Measurements from ENCODE around the gene EHD4. TPM values are rescaled to one million over a fixed set of nuclear protein-coding genes. Genes with fewer than 3 reads are reported as not detected.

EHD4 gene
- polyA plus RNA-seq, 1 of the 3 experiments (the other 2 are of a cell fraction) = 17.5 TPM

GRCh38 chr15:41927536-41927935 lies 44.8 kb downstream of the EHD4 start:
- peaks cover 14 to 18% of the 10 kb centered on the region in 2 experiments for H3K4me1 ChIP-seq (ENCODE audit: control insufficient read depth in 1 of 2, insufficient read depth in 2 of 2, low read depth in 1 of 2, low read length in 1 of 2)
- POLR2A ChIA-PET = no interaction called here

More at GRCh38 chr15:41927536-41927935, 44.8 kb downstream of the EHD4 start:
- DNase-seq = no peak
- H3K9ac ChIP-seq = no peak overlapping the region
- H2AFZ ChIP-seq (ENCODE audit: low read depth) = no peak overlapping the region
- H3K4me3 ChIP-seq (ENCODE audit: low read depth in 2 of 2, low read length in 1 of 2) = no peak overlapping the region
- no peaks in the 10 kb centered on the region for H4K20me1 ChIP-seq (ENCODE audit: insufficient read depth)
- no peaks in the 10 kb centered on the region for H3K27me3 ChIP-seq (ENCODE audit: insufficient read depth)
- CTCF ChIA-PET = interaction anchor here (1.1 to 1.2 kb wide), 2 partner anchors 12 to 21 kb away, joined by 3 to 4 read pairs; no protein-coding TSS in a partner anchor
- peaks cover 0 to 7% of the 10 kb centered on the region in 2 experiments for H3K36me3 ChIP-seq (replicated peaks in 1 of 2; ENCODE audit: control insufficient read depth in 1 of 2, insufficient read depth in 2 of 2, low read length in 1 of 2)
- H3F3A ChIP-seq (replicated peaks; ENCODE audit: insufficient read depth) = peaks cover 7% of the 10 kb centered on the region
- H3K27ac ChIP-seq (ENCODE audit: low read depth in 2 of 2, low read length in 1 of 2) = no peak overlapping the region
- no peaks in the 10 kb centered on the region for H3K9me3 ChIP-seq
- no peak overlapping the region for H3K4me2 ChIP-seq
- no peak for TF ChIP-seq EZH2phosphoT487 (IDR thresholded peaks at IDR 0.05; ENCODE audit: borderline replicate concordance, low read depth)
- no peak for TF ChIP-seq GABPA (IDR thresholded peaks at IDR 0.05; ENCODE audit: low read depth)
- TF ChIP-seq FOXJ3 (CRISPR knock-in tag; IDR thresholded peaks at IDR 0.05) = no peak
- TF ChIP-seq SMC3 (IDR thresholded peaks at IDR 0.05; ENCODE audit: low read depth, low read length) = no peak
- TF ChIP-seq, protein P1, sequence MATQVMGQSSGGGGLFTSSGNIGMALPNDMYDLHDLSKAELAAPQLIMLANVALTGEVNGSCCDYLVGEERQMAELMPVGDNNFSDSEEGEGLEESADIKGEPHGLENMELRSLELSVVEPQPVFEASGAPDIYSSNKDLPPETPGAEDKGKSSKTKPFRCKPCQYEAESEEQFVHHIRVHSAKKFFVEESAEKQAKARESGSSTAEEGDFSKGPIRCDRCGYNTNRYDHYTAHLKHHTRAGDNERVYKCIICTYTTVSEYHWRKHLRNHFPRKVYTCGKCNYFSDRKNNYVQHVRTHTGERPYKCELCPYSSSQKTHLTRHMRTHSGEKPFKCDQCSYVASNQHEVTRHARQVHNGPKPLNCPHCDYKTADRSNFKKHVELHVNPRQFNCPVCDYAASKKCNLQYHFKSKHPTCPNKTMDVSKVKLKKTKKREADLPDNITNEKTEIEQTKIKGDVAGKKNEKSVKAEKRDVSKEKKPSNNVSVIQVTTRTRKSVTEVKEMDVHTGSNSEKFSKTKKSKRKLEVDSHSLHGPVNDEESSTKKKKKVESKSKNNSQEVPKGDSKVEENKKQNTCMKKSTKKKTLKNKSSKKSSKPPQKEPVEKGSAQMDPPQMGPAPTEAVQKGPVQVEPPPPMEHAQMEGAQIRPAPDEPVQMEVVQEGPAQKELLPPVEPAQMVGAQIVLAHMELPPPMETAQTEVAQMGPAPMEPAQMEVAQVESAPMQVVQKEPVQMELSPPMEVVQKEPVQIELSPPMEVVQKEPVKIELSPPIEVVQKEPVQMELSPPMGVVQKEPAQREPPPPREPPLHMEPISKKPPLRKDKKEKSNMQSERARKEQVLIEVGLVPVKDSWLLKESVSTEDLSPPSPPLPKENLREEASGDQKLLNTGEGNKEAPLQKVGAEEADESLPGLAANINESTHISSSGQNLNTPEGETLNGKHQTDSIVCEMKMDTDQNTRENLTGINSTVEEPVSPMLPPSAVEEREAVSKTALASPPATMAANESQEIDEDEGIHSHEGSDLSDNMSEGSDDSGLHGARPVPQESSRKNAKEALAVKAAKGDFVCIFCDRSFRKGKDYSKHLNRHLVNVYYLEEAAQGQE (IDR thresholded peaks at IDR 0.05; ENCODE audit: low read depth, low read length) = no peak
- no peak for TF ChIP-seq EP300 (IDR thresholded peaks at IDR 0.05; ENCODE audit: borderline replicate concordance in 1 of 2, low read depth in 1 of 2, low read length in 1 of 2)
- no peak for TF ChIP-seq ZBTB33 (IDR thresholded peaks at IDR 0.05; ENCODE audit: borderline replicate concordance, low read depth)
- TF ChIP-seq, protein P2, sequence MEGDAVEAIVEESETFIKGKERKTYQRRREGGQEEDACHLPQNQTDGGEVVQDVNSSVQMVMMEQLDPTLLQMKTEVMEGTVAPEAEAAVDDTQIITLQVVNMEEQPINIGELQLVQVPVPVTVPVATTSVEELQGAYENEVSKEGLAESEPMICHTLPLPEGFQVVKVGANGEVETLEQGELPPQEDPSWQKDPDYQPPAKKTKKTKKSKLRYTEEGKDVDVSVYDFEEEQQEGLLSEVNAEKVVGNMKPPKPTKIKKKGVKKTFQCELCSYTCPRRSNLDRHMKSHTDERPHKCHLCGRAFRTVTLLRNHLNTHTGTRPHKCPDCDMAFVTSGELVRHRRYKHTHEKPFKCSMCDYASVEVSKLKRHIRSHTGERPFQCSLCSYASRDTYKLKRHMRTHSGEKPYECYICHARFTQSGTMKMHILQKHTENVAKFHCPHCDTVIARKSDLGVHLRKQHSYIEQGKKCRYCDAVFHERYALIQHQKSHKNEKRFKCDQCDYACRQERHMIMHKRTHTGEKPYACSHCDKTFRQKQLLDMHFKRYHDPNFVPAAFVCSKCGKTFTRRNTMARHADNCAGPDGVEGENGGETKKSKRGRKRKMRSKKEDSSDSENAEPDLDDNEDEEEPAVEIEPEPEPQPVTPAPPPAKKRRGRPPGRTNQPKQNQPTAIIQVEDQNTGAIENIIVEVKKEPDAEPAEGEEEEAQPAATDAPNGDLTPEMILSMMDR (IDR thresholded peaks at IDR 0.05) = no peak
- TF ChIP-seq MAX (IDR thresholded peaks at IDR 0.05; ENCODE audit: low read depth) = no peak
- TF ChIP-seq TCF12 (IDR thresholded peaks at IDR 0.05) = no peak
- no peak for TF ChIP-seq MEF2A (IDR thresholded peaks at IDR 0.05; ENCODE audit: borderline replicate concordance, low read depth)
- TF ChIP-seq, protein P3, sequence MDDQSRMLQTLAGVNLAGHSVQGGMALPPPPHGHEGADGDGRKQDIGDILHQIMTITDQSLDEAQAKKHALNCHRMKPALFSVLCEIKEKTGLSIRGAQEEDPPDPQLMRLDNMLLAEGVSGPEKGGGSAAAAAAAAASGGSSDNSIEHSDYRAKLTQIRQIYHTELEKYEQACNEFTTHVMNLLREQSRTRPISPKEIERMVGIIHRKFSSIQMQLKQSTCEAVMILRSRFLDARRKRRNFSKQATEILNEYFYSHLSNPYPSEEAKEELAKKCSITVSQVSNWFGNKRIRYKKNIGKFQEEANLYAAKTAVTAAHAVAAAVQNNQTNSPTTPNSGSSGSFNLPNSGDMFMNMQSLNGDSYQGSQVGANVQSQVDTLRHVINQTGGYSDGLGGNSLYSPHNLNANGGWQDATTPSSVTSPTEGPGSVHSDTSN (IDR thresholded peaks at IDR 0.05) = no peak
- TF ChIP-seq TAF1 (IDR thresholded peaks at IDR 0.05; ENCODE audit: borderline replicate concordance, low read depth, low read length) = no peak
- TF ChIP-seq YY1 (IDR thresholded peaks at IDR 0.05; ENCODE audit: low read depth) = no peak
- TF ChIP-seq FOXM1 (IDR thresholded peaks at IDR 0.05; ENCODE audit: low read depth) = no peak
- no peak for TF ChIP-seq GATA2 (CRISPR knock-in tag; IDR thresholded peaks at IDR 0.05)
- TF ChIP-seq IRF3 (IDR thresholded peaks at IDR 0.05; ENCODE audit: low read depth, low read length) = no peak
- TF ChIP-seq USF2 (IDR thresholded peaks at IDR 0.05; ENCODE audit: borderline replicate concordance, low read depth, low read length) = no peak
- no peaks in the 10 kb centered on the region for H3K9me2 ChIP-seq
- peaks cover 8% of the 10 kb centered on the region for H3K79me2 ChIP-seq (ENCODE audit: insufficient read depth)
- WGBS (ENCODE audit: low lambda C conversion rate) = 95% methylated on average over 3 of the region's 3 CpGs

Measured in SK-N-SH (cell line).